Embryonic facial prominence (tissue), 1 donor: ENCODE results near the gene TRIM41.
"Not testable (repeated sequence)": the region's sequence is repeated elsewhere in the genome, so short reads cannot be mapped to it uniquely, and the experiment has no call there.

Source experiments
- DNase-seq: peaks from one replicate; pipeline ENCODE4 v3.0.0-alpha.2; 2016; ENCODE audit errors: extremely low spot score

The TRIM41 gene

DNA sequence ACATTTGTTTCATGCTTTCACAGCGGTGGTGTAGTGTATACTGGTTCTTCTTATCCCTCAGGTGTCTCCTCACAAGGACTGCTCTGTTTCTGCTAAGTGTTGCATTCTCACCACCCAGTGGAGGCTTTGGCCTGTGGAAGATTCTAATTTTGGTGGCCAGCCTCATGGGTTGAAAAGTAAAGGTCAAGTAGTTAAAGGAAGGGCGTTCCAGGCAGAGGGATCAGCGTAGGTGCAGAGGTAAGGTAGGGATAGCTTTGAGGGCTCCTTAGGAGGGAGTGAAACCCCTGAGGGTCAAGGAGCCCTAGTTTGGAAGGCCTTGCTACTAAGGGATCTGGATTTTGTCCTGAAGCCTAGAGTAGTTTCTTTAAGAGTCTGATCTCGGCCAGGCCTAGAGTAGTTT lies 25.2 kb downstream of the TRIM41 start:
- DNase-seq: no peak

DNA sequence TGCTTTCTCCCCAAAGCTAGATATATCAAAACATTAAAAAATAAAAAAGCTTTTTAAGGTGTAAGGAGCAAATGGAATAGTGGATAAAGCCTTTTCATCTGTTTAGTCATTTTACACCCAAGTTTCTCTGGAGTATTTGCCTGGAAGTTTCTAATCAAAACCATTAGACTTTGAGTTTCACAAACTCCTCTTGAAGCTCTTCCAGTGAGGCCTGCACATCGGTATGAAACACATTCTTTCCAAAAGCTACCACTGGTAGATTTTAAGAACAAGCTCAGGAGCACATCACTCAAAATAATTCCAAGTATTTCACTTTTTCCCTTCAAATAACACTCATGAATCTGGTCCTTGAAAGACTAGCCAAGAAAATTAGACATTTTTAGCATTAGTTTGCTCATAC lies 32.2 kb downstream of the TRIM41 start:
- DNase-seq: no peak

DNA sequence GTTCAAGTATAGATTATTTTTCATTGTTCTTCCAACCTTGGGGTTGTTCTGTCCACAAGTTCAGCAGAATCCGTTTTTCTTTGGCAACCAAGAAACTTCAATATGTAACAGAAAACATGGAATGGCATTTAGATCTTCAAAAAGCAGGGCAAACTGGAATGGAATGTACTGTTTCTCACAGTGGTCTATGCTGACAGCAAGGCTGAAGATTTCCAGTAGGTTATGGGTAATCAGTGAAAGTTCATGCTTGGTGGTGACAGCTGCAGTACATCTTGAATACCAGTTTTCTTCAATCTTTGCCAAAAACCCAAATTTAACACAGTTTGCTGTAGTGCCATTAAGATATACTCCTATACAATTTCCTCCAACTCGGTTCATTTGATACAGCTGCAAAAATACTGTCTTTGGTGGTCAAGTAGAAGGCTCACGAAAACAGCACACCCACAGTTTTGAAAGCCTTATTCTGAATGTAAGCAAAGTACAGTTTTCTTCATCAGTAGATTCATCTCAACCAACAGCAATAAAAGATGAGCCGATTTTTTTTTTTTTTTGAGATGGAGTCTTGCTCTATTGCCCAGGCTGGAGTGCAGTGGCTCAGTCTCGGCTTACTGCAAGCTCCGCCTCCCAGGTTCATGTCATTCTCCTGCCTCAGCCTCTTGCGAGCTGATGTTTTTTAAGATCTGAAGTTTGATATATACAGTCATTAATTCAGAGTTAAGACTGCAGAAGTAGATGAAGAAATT lies 32.9 kb downstream of the TRIM41 start:
- no peak for DNase-seq

DNA sequence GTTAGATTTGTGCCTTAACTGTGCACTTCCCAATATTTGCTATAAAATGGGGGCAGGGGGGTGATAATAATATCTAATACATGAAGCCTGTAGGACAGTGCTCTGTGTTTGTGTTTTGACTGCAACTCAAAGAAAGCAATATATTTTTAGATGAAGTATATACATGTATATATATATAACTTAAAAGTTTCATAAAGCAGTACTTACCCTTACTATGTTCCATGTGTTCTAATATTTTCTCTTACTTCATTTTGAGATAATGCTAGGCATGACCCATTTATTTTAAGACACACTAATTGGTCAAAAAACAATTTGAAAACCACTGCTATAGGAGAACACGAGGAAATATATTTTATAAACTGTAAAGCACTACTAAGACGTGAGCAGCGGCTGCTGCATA lies 35.5 kb downstream of the TRIM41 start:
- DNase-seq: no peak

DNA sequence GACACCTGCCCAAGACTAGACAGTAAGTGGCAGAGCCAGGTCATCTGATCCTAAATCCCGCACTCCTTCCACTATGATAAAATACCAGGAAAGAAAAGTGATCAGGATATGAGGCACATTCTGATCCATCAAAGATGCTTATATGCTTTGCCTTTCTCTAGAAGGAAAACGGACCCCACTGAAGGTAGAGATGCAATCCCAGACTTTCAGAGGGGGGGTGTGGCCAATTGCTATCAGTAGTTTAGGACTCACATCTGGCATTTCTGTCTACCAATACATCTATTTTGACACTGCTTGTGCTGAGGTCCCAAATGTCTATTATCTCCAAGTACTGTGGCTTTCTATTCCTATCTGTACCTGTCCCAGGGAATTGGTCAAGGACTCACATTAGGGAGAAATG lies 36.2 kb downstream of the TRIM41 start:
- no peak for DNase-seq

DNA sequence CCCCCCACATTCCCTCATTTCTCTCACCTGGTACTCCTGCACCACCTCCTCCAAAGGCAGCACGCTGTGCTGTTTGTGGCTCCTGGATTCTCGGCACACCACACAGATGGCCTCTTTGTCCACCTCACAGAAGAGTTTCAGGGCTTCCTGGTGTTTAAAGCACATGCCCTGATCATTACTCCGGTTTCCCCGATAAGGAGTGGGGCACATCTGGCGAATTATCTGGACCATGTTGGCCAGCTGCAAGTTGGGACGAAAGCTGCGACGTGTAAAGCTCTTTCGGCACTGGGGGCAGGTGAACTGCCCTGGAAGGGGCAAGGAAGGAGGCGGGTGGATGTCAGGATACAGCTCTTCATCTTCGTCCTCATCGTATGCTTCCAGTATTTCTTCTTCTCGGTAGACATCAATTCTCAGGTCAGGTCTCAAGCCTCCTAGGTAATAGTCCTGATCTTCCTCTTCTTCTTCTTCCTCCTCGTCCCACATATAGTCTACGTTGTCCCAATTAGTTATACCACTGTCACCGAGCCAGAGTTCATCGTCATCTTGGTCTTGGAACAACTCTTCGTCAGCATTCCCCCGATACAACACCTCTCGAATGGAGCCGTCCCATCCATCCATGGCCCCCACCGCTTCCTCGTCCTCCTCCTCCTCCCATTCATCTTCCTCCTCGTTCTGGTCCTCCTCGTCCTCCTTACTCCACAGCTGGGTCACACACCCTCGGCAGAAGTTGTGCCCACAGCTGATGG lies 37.1 kb downstream of the TRIM41 start:
- no peak for DNase-seq

DNA sequence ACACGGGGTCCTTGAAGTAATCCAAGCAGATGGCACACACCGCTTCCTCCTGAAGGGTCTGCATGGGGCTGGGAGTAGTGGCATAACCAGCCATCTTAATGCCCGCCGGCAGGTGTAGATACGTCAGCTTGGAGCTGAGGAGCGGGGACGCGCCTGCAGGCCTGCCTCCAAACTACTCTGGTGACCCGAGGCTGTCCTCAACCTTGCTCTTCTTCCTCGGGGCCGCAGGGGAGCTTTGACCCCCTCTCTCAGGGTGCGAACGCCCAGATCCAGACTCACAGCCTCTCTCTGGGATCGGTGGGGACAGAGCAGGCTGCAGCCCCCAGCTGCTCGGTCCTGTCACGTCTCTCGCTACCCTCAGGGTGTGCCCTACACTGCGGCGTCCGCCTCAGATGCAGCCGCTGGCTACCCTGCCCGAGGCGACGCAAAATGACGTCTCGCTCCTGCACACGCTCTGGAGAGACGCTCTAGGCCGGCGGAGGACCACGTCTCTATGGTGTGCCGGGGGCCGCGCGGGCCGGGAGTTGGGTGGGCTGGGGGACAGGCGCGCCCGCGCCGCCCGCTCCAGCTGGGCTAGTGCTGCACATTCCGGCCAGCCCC lies 37.7 kb downstream of the TRIM41 start, which contains the start of gene TRIM52:
TSS of gene TRIM52 (minus strand) at position 424 of the 600 bp plus-strand sequence. CDS start at position 94, 330 bp downstream.
- DNase-seq: peak; percentile 81

DNA sequence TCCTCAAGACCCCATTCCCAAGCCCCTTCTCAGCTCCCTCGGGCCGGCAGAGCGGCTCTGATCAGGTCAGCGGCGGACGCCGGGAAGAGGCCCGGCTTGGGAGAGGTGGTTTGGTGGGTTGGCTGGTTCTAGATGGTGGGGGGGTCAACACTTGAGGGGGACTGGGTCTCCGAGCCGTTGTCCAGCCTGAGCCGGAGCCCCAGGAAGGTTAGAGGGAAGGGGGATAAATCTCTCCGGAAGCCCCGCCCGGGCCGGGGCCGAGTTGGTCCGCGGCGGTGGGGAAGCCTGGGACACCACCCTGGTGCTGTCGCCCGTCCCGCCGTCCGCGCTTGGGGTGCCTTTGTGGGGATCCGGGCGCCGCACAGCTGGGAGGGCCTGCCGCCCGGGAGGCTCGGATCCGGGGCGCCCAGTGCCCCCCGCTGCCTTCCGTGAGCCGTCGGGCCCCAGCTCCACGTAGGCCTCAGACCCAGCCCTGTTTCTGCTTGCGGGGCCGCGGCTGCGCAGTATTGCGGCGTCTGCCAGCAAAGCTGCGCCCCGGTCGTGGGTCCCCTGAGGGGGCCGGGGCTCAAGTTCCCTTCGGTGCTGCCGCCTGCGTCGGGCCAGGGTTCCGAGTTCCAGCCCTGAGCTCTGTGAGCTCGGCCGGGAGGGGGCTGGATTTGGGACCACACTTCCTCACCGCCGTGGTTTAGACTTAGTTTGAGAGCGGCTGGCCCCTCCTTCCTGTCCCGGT lies 38.4 kb downstream of the TRIM41 start:
- no peak for DNase-seq

DNA sequence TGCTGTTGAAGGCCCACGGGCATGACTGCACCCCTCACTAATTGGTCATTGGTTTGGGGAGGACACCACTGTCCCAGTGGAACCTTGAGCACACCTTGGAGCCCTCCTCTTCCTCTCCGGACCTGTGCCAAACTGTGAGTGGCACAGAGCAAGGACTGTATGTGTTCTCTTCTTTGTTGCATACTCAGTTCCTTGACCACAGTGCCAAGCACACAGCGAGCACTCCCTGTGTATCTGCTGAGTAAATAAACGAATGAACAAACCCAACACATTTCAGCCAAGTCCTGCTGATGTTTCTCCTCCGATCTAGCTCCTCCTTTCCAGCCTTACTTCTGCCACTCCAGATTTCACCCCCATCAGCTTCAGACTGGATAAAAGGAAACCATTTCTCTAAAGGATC lies 40.6 kb downstream of the TRIM41 start:
- DNase-seq: no peak

DNA sequence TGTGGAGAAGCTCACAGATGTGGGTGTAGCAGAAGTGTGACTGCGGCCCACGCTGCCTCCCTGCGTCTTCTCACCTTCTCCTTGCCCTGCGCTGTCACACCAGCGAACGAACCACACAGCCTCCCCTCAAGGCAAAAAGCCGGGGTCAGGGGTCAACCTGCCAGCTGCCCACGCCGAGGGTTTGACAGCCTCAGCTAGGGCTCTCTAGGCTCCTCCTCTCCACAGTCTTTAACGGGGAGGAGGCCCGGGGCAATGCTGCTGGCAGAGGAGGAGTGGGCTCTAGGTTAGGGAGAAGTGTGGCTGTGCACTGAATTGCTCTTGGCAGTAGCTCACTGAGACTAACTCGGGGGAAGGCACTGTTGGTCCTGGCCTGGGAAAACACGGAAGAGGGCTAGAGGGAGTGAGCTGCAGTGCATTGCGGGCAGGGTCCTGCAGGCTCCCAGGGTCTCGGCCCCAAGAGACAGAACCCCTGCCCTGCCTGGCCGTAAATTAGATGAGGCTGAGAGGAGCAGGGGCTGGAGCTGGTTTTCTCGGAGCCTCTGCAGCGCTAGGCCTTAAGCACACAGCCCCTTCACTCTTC lies 42.1 kb downstream of the TRIM41 start:
- DNase-seq: no peak

DNA sequence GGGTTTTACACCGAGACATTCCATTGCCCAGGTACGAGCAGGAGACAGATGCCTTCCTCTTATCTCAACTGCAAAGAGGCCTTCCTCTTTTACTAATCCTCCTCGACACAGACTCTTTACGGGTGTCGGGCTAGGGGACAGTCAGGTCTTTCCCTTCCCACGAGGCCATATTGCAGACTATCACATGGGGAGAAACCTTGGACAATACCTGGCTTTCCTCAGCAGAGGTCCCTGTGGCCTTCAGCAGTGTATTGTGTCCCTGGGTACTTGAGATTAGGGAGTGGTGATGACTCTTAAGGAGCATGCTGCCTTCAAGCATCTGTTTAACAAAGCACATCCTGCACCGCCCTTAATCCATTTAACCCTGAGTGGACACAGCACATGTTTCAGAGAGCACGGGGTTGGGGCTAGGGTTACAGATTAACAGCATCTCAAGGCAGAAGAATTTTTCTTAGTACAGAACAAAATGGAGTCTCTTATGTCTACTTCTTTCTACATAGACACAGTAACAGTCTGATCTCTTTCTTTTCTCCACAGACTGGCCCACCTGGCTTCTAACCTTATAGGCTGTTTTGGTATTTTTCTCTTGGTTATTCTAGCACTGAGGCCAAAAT lies 44.3 kb downstream of the TRIM41 start:
- not testable (repeated sequence) for DNase-seq

DNA sequence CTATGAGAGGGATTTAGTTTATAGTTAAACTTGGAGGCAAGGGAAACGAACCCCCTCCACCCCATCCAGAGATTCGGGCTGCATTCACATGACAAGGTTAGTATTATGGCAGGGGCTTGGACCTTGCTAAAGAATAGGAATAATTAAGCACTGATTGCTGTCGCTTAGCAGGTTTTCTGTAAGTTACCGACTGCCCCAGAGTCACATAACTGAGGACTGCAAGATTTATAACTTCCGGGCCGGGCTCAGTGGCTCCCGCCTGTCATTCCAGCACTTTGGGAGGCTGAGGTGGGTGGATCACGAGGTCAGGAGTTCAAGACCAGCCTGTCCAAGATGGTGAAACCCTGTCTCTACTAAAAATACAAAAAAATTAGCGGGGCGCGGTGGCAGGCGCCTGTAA lies 44.8 kb downstream of the TRIM41 start:
- DNase-seq: not testable (repeated sequence)

DNA sequence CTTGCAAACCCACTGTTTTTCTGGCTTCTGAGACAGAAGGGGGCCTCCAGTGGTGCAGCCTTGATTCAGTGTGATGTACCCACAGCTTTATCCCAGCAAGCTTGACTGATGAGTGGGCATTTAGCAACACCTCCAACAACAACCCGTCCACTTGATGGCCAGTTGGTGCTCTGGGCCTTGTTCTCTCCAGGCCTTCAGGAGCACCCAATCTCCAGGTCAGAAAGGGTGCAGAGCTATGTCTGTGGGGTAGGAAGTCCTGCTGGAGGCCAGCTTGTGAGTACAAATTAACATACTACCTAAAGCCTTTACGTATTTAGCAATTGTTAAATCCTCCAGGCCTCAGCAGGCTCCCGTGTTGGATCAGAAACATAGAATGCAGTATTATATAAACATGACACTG lies 48.0 kb downstream of the TRIM41 start:
- no peak for DNase-seq

DNA sequence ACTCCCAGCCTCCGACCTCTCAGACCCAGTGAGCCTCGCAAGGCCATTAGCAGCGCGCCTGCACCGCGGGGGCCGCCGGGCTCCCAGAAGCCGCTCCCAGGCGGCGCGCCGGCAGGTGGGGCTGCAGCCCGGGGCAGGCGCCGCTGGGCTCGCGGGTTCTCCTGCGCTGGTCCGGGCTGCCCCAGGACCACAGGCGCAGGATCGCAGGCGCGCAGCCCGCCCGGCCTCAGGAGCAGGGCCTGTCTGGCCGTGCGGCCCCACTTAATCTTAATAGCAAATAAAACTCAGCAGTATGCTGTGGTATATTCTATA lies 50.3 kb downstream of the TRIM41 start:
- not testable (repeated sequence) for DNase-seq

DNA sequence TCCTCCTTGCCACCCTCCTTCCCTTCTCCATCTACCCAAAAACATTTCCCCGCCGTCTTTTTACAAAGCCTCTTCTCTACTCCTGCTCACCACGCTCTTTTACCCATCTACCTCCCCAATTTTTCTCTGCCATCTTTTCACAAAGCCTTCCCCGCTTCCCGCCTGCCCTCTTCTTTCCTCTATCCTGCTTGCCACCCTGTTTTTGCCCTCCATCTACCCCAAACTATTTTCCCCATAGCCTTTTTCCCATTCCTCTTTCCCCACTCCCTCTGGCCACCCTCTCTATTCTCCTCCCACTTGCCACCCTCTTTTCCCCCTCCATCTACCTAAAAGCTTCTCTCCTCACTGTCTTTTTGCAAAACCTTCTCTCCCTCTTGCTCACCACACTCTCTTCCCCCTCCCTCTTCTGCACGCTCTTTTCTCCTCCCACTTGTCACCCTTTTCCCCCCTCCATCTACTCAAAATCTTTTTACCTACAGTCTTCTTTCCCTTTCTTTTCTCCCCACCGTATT lies 57.2 kb downstream of the TRIM41 start:
- no peak for DNase-seq

DNA sequence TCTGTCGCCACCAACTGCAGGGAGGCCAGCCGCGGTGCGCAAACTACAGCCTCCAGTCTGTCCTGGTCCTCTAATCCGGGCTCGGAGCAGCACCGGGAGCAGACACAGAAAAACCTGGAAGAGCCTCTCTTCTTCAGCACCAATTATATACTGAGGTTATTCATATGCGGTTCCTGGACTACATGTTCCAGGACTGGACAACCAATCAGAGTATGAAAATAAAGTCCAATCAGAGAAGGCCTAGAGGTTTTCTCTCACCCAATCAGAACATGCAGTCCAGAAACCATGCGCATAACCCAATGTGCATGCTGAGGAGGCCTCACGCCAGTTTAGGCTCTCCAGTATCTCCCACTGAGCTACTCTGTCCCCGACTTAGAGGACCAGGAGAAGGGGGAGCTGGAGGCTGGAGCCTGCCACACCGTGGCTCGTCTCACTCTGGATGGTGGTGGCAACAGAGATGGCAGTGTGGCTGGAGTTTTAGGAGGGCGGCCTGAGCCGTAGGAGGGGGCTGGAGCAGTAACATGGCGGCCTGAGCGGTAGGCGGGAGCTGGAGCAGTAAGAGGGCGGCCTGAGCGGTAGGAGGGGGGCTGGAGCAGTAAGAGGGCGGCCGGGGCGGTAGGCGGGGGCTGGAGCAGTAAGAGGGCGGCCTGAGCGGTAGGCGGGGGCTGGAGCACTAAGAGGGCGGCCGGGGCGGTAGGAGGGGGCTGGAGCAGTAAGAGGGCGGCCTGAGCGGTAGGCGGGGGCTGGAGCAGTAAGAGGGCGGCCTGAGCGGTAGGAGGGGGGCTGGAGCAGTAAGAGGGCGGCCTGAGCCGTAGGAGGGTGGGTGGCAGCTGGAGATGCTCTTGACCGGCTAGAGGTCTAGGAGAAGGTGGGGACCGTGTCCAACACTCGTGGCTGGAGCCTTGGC lies 58.2 kb downstream of the TRIM41 start:
- no peak for DNase-seq

DNA sequence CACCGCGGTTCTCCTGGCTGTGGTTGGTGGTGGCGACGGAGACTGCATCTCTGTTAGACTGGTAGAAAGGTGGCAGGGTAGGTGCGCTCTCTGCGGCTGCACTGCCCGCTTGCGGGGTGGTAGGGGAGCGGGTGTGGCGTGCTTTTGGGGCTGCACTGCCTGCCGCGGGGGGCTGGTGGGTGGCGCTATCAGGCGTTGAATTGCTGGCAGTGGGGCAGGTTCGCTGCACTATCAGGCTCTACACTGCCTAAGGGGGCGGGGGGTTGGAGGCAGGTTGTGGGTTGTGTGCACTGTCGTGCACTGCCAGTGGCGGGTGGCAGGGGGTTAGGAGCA lies 58.9 kb downstream of the TRIM41 start:
- DNase-seq: no peak

DNA sequence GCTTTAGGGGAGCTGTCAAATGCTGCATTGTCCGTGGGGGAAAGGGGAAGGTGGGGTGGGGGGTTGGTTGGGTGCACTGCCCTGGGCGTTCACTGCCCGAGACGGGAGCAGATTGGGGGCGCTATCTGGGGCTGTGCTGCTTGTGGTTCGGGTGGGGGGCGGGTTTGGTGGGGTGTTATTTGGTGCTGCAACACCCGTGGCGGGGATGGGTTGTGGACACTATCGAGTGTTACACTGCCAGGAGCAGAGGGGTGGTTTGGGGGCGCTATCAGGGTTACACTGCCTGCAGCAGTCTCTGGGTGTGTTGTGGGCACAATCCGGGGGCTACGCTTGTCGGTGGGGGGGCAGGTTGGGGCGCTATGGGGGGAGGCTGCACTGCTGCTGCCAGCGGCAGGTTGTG lies 59.3 kb downstream of the TRIM41 start:
- DNase-seq: not testable (repeated sequence)

DNA sequence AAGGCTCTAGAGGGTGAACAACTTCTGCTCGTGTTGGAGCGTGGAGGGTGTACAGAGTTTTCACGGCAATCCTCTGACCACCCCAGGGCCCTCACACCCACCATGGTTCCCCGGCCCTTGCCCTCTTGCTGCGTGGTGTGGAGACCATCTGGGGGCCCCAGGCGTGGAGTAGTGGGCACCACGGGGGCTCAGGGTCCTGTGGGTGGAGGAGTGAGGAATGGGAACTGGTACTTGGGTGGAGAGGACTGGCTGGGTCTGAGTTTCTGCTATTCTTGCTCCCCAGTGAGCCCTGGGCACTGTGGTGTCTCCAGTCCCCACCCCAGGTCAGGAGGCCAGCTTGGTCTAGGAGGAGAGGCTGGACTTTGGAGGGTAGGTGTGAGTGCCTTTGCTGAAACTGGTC lies 59.8 kb downstream of the TRIM41 start:
- DNase-seq: no peak

DNA sequence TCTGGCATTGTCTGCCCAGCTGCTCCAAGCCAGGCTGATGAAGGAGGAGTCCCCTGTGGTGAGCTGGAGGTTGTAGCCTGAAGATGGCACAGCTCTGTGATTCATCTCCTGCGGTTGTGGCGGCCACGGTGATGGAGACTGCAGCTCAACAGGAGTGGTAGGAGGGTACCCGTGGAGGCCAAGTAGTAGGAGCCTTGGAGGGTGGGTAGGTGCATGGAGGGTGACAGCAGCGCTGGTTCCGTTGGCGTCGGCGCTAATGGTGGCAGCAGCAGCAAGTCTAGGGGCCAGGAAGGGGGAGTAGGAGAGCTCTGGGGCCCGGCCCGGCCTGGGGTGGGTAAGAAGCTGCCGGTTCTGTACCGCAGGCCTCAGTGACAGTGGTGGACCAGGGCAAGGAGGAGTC lies 60.3 kb downstream of the TRIM41 start:
- no peak for DNase-seq
